ENCODE data around the gene ADAMTS9.

Gene ADAMTS9

GRCh38 chr3:64656544-64656943, 31.3 kb downstream of the ADAMTS9 start:
- DNase-seq, result no peak
- TF ChIP-seq, protein P1, sequence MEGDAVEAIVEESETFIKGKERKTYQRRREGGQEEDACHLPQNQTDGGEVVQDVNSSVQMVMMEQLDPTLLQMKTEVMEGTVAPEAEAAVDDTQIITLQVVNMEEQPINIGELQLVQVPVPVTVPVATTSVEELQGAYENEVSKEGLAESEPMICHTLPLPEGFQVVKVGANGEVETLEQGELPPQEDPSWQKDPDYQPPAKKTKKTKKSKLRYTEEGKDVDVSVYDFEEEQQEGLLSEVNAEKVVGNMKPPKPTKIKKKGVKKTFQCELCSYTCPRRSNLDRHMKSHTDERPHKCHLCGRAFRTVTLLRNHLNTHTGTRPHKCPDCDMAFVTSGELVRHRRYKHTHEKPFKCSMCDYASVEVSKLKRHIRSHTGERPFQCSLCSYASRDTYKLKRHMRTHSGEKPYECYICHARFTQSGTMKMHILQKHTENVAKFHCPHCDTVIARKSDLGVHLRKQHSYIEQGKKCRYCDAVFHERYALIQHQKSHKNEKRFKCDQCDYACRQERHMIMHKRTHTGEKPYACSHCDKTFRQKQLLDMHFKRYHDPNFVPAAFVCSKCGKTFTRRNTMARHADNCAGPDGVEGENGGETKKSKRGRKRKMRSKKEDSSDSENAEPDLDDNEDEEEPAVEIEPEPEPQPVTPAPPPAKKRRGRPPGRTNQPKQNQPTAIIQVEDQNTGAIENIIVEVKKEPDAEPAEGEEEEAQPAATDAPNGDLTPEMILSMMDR (IDR thresholded peaks at IDR 0.05; ENCODE audit: low read depth, low read length), result no peak
- H3K9me3 ChIP-seq (ENCODE audit: severe bottlenecking), result no peaks in the 10 kb centered on the region
- no peak overlapping the region for H3K27ac ChIP-seq
- H3K4me3 ChIP-seq (ENCODE audit: low read depth, low read length), result no peak overlapping the region
- no peaks in the 10 kb centered on the region for H3K27me3 ChIP-seq (ENCODE audit: insufficient read depth, low read depth, severe bottlenecking)
- no peaks in the 10 kb centered on the region for H3K36me3 ChIP-seq

DNA sequence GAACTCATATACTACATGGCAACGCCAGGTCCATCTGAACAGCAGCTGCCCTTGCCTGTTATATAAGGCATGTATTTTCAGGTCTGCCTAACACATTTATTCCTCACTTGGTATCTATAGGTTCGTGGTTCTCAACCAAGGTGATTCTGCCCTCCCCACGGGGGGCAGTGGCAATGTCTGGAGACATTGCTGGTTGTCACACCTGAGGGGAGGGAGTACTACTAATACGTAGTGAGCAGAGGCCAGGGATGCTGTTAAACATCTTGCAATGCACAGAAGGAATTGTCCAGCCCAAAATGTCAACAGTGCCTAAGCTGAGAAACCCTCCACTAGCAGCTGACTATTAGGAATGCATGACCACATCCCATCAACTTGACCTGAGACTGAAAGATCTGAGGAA, 32.6 kb downstream of the ADAMTS9 start:
- Histone ChIP-seq H3K36me3 (no peaks in the 10 kb centered on the region), H3K9me3 (ENCODE audit: severe bottlenecking) (no peaks in the 10 kb centered on the region), H3K27me3 (ENCODE audit: insufficient read depth, low read depth, severe bottlenecking) (no peaks in the 10 kb centered on the region), H3K27ac (no peak overlapping the region), H3K4me3 (ENCODE audit: low read depth, low read length) (no peak overlapping the region)
- TF ChIP-seq, protein P1 (IDR thresholded peaks at IDR 0.05; ENCODE audit: low read depth, low read length), result no peak
- DNase-seq, result no peak

DNA sequence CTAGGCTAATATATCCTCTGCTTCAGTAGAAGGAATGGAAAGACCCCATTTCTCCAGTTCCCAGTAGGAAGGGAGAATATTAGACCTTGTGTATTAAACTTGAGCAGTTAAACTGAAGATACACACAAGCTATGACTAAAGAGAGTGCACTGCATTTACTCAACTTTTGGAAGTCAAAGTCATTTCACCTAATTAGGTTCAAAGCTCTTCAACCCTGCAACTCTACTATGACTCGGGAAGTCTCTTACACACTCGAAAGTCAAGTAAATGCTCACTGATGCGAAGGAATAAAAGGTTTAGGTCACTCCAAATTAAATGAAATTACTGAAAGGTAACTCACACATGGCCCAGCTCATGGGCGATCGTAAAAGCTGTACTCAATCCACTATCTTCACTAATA, 33.8 kb downstream of the ADAMTS9 start:
- Histone ChIP-seq H3K36me3 (no peaks in the 10 kb centered on the region), H3K27me3 (ENCODE audit: insufficient read depth, low read depth, severe bottlenecking) (no peaks in the 10 kb centered on the region), H3K9me3 (ENCODE audit: severe bottlenecking) (no peaks in the 10 kb centered on the region), H3K4me3 (ENCODE audit: low read depth, low read length) (no peak overlapping the region), H3K27ac (no peak overlapping the region)
- TF ChIP-seq, protein P1 (IDR thresholded peaks at IDR 0.05; ENCODE audit: low read depth, low read length), result no peak
- no peak for DNase-seq

GRCh38 chr3:64653101-64653500, 34.7 kb downstream of the ADAMTS9 start:
- no peak overlapping the region for H3K27ac ChIP-seq

DNA sequence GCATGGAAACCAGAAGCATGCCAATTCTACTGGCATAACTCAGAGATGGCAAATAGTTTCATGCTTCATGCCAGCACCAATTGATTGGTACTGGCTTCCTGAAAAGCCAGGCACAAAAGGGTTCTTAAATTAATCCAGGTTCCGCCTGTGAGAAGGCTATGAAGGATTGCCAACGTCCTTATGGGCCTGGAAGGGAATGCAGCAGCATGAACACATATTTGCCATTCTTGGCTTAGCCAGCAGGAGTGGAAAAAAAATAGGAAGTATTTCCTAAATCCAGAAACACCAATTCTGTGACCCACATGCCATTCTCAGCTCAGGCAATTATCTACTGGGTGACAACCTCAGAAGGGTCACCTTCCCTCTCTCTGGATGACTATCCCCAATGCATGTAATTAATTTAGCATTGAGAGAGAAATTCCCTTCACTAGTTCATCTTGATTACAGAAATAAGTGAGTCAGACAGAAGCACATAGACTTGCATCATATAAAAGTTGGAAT, 36.0 kb downstream of the ADAMTS9 start:
- H3K4me3 ChIP-seq (ENCODE audit: low read depth, low read length), result no peak overlapping the region
- no peak overlapping the region for H3K27ac ChIP-seq
- no peaks in the 10 kb centered on the region for H3K9me3 ChIP-seq (ENCODE audit: severe bottlenecking)
- H3K36me3 ChIP-seq, result no peaks in the 10 kb centered on the region
- DNase-seq, result no peak
- TF ChIP-seq, protein P1 (IDR thresholded peaks at IDR 0.05; ENCODE audit: low read depth, low read length), result no peak
- H3K27me3 ChIP-seq (ENCODE audit: insufficient read depth, low read depth, severe bottlenecking), result no peaks in the 10 kb centered on the region

More at GRCh38 chr3:64653101-64653500, 34.7 kb downstream of the ADAMTS9 start:
- TF ChIP-seq, protein P1 (IDR thresholded peaks at IDR 0.05; ENCODE audit: low read depth, low read length), result no peak
- Histone ChIP-seq H3K9me3 (ENCODE audit: severe bottlenecking) (no peaks in the 10 kb centered on the region), H3K4me3 (ENCODE audit: low read depth, low read length) (no peak overlapping the region), H3K36me3 (no peaks in the 10 kb centered on the region), H3K27me3 (ENCODE audit: insufficient read depth, low read depth, severe bottlenecking) (no peaks in the 10 kb centered on the region)
- DNase-seq, result no peak

DNA sequence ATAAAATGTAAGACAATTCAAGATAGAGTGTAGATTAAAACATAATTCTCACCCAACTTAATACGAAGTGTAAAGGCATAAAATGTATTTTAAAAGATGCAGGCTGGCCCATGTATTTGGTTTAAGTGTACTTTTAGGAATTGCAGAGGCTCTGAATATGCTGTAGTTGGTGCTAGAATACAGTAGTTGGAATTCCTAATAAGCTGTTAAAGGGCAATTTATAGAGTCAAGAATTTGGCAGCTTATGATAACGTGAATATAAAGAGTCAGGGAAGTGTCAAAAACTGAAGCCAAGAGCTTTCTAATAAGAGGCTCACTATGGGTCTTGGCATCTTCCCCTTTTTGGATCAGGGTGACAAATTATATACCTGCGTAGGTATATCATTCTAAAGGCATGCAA, 36.5 kb downstream of the ADAMTS9 start:
- no peaks in the 10 kb centered on the region for H3K36me3 ChIP-seq
- no peak overlapping the region for H3K4me3 ChIP-seq (ENCODE audit: low read depth, low read length)
- no peak overlapping the region for H3K27ac ChIP-seq
- H3K9me3 ChIP-seq (ENCODE audit: severe bottlenecking), result no peaks in the 10 kb centered on the region
- no peak for DNase-seq
- no peaks in the 10 kb centered on the region for H3K27me3 ChIP-seq (ENCODE audit: insufficient read depth, low read depth, severe bottlenecking)
- TF ChIP-seq, protein P1 (IDR thresholded peaks at IDR 0.05; ENCODE audit: low read depth, low read length), result no peak
